Inflammatory macrophage treated with lipopolysaccharide for 1 hour (primary cell): Measurements from ENCODE around the gene DOP1A.

Experiments used
- DNase-seq, 2 donors: peaks; one replicate each; pipeline ENCODE4 v3.0.0-alpha.2; 2020 to 2022

DOP1A gene

GRCh38 chr6:83083476-83083875 is 16.0 kb downstream of the DOP1A start:
- DNase-seq, result no peak

GRCh38 chr6:83086751-83087150 is 19.3 kb downstream of the DOP1A start:
- DNase-seq, result no peak

GRCh38 chr6:83092756-83093399 is 25.4 kb downstream of the DOP1A start:
- DNase-seq, result peak; percentile 71

GRCh38 chr6:83096791-83097190 is 29.3 kb downstream of the DOP1A start:
- DNase-seq, result peak in 1 of 2 donors; percentile 0

- DNase-seq, result no peak
Measured at GRCh38 chr6:83097204-83097603, 29.7 kb downstream of the DOP1A start.

- no peak for DNase-seq
Measured at GRCh38 chr6:83097675-83098074, 30.2 kb downstream of the DOP1A start.

GRCh38 chr6:83098589-83098988 is 31.1 kb downstream of the DOP1A start:
- no peak for DNase-seq

- DNase-seq, result no peak
Measured at GRCh38 chr6:83108378-83108777, 40.9 kb downstream of the DOP1A start.

GRCh38 chr6:83113258-83113657 is 45.8 kb downstream of the DOP1A start:
- no peak for DNase-seq

GRCh38 chr6:83114164-83114563 is 46.7 kb downstream of the DOP1A start:
- no peak for DNase-seq

- peak; percentile 4 to 31 for DNase-seq
Measured at GRCh38 chr6:83117802-83118201, 50.3 kb downstream of the DOP1A start.

- no peak for DNase-seq
Measured at GRCh38 chr6:83119742-83120300, 52.4 kb downstream of the DOP1A start.

GRCh38 chr6:83124553-83124952 is 57.1 kb downstream of the DOP1A start:
- no peak for DNase-seq

- DNase-seq, result no peak
Measured at GRCh38 chr6:83125425-83125824, 58.0 kb downstream of the DOP1A start.

GRCh38 chr6:83126223-83126622 is 58.8 kb downstream of the DOP1A start:
- no peak for DNase-seq

GRCh38 chr6:83126807-83127206 is 59.3 kb downstream of the DOP1A start:
- no peak for DNase-seq

- DNase-seq, result no peak
Measured at GRCh38 chr6:83127258-83127657, 59.8 kb downstream of the DOP1A start.

GRCh38 chr6:83127976-83128375 is 60.5 kb downstream of the DOP1A start:
- no peak for DNase-seq

GRCh38 chr6:83132121-83132520 is 64.7 kb downstream of the DOP1A start:
- DNase-seq, result no peak

- no peak for DNase-seq
Measured at GRCh38 chr6:83138118-83138722, 70.7 kb downstream of the DOP1A start.

GRCh38 chr6:83138758-83139157 is 71.3 kb downstream of the DOP1A start:
- no peak for DNase-seq

GRCh38 chr6:83151114-83151513 is 83.6 kb downstream of the DOP1A start:
- no peak for DNase-seq

GRCh38 chr6:83152913-83153312 is 85.4 kb downstream of the DOP1A start:
- no peak for DNase-seq

GRCh38 chr6:83153883-83154521 is 86.5 kb downstream of the DOP1A start:
- DNase-seq, result no peak
